ENCODE measurements around the gene DLG1.
A peak's percentile ranks its signal among the peaks of the same experiment; 100 is the strongest.

DLG1 gene

GRCh38 chr3:197008436-197009209 lies 289.8 kb downstream of the DLG1 start:
- no peak for DNase-seq

- no peak for DNase-seq
Measured at GRCh38 chr3:197007953-197008352, 290.5 kb downstream of the DLG1 start.

GRCh38 chr3:197007296-197007940 lies 291.0 kb downstream of the DLG1 start:
- DNase-seq, result no peak

GRCh38 chr3:197006860-197007259 lies 291.6 kb downstream of the DLG1 start:
- no peak for DNase-seq

- DNase-seq, result no peak
Measured at GRCh38 chr3:197006446-197006845, 292.0 kb downstream of the DLG1 start.

- peak; percentile 36 for DNase-seq
Measured at GRCh38 chr3:197003461-197004385, 294.7 kb downstream of the DLG1 start.

- peak; percentile 67 for DNase-seq
Measured at GRCh38 chr3:197002701-197003454, 295.5 kb downstream of the DLG1 start.

- no peak for DNase-seq
Measured at GRCh38 chr3:197001972-197002700, 296.3 kb downstream of the DLG1 start.

- DNase-seq, result no peak
Measured at GRCh38 chr3:197001106-197001971, 297.1 kb downstream of the DLG1 start.

GRCh38 chr3:197000211-197000610 lies 298.2 kb downstream of the DLG1 start:
- no peak for DNase-seq

- no peak for DNase-seq
Measured at GRCh38 chr3:196998966-196999760, 299.2 kb downstream of the DLG1 start.

GRCh38 chr3:196997311-196997710 lies 301.1 kb downstream of the DLG1 start:
- DNase-seq, result no peak

GRCh38 chr3:196996454-196997265 lies 301.8 kb downstream of the DLG1 start:
- DNase-seq, result no peak

GRCh38 chr3:196995646-196996355 lies 302.6 kb downstream of the DLG1 start:
- no peak for DNase-seq

- no peak for DNase-seq
Measured at GRCh38 chr3:196995027-196995426, 303.4 kb downstream of the DLG1 start.

- no peak for DNase-seq
Measured at GRCh38 chr3:196994056-196994455, 304.4 kb downstream of the DLG1 start.
